ENCODE results near the gene STEEP1.
A peak's percentile ranks its signal among the peaks of the same experiment; 100 is the strongest.

Gene STEEP1

DNA sequence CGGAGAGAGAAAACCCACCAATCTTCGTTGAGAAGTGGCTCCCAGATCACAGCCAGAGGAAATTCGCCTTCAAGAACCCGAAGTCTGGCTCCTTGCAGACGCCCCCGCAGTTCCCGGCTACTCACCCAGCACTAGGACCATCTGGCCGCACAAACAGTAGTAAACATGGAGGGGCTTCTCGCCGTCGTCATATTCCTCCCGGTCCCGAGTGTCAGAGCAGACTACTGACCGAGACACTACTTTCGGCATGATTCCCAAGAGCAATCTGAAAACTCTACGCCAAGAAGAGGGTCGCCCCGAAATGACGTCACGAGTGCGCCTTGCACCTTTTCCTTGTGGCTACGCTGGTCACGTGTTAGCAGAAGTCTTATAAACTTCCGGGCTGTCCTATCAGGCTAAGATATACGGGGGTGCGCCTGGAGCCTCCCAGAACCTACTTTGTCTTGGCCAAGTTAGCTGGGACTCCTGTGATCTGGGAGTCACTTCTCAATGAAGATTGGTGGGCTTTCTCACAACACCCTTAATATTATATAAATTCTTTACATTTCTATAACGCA, at the start of gene STEEP1:
Gene STEEP1 (minus strand): TSS at position 303 of the 557 bp plus-strand sequence. CDS start 54 bp downstream, at position 249.
- peak; percentile 49 to 74 (median 66) for DNase-seq

DNA sequence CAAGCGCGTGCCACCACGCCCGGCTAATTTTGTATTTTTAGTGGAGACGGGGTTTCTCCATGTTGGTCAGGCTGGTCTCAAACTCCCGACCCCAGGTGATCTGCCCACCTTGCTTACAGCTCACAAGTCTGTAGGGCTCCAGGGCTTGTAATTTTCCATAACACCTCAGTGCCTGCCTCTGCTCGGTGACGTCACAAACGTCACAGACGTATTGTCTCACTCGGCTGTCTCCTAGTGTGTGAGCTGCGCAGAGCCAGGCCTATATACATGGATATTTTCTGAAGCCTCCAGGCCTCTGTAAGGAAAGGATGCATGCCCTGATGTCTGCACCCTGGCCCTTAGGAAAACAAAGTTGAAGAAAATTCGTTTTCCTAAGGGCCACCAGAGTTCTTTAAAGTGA, 49.6 kb upstream of the STEEP1 start:
- no peak for DNase-seq

DNA sequence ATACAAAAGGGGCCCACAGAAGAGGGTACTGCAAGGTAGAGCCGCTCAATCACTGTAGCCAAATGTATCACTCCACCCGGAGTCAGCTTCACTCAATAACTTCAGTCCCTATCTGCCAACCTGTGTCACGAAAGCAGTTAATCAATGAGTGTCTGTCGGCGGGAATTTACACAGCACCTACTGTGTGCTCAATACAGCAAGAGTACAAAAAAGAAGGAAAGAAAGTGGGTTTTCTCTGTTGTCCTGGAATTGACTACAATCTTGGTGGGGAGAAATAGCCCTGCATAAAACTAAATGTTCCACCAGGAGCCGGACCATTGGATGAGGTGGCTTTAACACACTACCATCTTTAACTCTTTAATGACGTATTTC, 41.8 kb upstream of the STEEP1 start:
- no peak for DNase-seq

DNA sequence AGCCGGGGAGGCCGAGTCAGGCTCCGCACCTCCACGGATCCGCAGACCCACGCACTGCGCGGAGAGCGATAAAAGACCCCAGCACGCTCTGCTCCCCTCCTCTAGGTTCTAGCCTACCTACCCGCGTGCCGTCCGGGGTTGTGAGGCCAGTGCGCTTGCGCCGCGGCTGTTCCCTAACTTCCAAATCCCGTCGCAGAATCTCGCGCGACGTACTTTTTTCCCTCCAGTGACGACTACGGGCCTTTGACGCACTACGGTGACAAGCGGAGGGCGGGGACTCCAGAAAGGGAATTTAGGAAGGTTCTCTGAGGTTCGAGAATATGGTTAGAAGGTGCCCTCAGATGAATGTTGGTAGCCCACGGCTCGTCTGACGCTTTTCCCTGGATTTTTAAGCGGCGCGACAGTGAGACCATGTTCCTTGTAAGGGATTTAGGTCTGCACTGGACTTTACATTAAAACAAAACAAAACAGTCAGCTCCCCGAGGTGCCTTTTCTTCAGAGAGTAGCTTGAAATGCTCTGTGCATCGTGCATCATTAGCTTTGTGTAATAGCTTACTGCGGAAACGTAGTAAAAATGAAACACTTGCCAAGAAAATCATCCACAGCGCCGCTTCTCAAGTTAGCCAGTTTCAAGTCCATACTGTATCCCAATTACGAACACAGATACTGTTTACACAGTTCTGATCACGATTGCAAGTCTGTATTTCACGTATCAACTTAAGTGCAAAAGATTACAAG, 41.2 kb upstream of the STEEP1 start, which contains the start of gene NKRF:
Gene NKRF (minus strand): TSS at position 145 of the 738 bp plus-strand sequence.
- DNase-seq, result peak; percentile 61 to 72 (median 71)

DNA sequence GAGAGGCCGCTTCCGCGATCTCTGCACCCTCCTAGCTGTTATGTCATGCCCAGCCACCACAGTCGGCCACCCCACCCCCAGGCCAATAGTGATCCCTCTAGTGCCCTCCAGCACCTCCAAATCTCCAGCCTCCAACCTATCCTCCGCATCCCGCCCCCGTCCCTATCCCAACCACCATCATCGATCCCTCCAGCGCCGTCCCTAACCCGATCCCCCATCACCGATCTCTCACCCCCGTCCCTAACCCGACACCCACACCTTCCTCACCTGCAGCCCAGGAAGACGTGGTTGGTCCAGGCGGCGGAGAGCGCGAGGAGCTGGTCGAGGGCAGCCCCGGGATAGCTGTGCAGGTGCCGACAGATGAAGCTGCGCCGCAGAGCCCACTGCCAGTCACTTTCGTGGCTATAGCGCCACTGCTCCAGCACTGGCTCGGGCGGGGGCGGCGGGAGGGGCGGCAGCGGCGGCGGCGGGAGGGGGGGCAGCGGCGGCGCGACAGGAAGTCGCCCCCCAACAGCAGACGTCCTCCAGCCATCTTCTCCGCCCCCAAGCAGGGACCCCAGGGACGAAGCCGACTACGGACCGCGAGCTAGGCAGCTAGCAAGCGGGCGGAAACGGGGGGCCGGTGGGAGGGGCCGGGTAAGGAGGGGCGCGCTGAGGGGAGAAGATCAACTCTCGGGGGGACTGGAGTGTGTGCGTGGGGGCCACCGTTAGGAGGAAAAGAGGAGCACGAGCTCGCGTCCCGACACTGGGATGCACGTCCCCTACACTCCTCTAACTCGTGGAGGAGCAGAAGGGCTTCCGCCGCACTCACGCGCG, 40.5 kb upstream of the STEEP1 start:
- peak; percentile 5 to 38 (median 21) for DNase-seq

DNA sequence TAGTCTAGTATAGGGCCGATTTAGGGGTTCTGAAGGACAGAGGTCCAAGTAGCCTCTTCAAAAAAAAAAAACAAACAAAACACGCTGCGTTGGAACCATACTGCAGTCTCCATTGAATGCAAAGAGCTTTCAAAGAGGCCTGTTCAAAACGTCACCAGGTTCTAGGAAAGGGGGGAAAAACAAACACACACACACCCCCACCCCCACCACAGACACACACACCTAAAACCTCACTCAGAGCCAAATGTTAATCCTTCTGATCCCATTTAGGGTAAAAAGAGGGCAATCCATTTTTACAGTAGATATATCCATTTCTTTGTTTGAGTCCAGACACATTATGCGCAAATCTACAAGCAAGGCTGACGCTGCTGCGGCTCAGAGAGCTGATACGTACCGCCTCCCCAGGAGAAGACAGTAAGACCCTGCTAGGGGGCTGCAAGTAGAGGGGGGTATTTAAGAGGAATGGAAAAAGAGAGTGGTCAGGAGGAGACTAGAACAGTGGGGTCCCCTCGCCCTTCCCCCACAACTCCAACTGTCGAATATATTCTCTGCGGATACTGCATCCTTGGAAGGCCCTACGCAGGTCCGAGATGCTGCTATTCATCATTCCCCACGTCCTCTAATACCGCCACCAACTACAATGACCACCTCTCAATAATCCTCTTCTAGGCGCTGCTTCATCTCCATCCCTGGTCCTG, 39.7 kb upstream of the STEEP1 start:
- no peak for DNase-seq

DNA sequence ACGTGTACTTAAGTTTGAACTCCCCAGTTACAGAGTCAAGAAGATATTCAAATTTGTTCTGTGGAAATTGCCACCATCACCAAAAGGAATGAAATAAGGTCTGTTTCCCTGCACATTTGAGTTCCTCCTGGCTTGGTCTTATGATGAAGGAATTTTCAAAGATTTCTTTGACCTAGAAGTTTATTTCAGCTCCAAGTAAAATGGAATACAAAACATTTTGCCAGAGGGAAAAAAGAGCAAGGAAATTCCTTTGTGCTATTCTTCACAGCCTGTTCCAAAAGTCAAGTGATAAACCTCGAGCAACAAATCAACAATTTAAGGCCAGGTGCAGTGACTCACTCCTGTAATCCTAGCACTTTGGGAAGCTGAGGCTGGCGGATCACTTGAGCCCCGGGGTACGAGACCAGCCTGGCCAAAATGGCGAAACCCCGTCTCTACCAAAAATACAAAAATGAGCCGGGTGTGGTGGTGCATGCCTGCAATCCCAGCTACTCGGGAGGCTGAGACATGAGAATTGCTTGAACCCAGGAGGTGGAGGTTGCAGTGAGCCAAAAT, 37.6 kb upstream of the STEEP1 start:
- no peak for DNase-seq

DNA sequence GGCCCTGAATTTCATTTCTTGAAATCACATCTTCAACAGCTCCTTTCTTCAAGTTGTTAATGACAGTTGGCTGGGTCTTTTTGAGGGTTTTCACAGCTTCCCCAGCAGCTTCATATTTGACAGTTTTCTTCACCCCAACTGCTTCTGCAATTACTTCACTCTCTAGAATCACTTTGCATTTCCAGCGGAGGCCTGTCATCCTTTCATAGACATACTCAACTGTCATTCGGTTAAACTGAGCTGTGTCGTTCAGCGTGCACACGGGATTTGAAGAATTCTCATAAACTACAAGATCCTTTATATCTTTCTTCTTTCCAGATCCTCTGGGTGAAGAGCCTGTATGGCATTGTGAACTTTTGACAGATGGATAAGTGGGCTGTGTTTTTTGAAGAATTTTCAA, 24.6 kb upstream of the STEEP1 start:
- no peak for DNase-seq

DNA sequence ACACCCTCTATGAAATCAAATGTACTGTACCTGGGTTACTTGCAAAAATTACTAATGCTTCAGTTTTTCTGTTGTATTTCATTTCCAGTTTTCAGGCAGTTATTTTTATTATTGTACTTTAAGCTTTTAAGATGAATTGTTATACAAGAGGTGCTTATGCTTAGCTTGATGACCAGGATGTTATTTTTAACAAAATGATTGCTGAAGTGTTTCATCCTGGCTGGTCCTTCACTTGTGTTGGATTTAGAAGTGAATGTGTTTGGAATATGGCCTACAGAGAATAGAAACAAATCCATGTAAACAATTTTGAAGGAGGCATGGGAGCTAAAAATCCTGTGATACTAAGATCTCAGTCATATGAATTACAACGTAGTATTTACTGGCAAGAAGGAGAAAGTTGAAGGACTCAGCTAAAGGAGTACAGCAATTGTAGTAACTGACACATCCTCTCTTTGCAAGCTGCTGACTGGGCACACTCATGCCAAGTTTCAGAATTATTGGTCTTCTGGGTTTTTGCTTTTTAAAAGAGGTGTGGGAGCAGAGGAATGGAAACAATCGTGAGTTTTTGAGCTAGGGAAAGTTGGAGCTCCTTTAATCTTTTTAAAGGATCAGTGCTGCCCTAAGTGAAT, 18.3 kb upstream of the STEEP1 start:
- no peak for DNase-seq

DNA sequence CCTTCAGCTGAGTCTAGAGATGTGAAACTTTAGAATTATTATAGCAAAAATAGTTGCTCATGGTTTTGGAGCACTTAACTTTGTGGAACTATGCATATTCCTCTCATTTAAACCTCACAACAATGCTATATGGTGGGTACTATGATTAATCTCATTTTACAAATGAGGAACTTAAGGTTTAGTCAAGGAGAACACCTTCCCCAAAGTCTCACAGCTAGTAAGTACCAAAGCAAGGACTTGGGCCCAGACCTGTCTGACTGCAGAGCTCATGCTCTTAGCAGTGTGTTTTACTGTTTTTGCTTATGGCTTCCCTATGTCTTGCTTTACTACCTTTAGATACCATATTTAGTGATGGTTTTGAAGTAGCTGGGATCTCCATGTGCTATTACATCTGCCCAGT, 14.2 kb upstream of the STEEP1 start:
- no peak for DNase-seq

DNA sequence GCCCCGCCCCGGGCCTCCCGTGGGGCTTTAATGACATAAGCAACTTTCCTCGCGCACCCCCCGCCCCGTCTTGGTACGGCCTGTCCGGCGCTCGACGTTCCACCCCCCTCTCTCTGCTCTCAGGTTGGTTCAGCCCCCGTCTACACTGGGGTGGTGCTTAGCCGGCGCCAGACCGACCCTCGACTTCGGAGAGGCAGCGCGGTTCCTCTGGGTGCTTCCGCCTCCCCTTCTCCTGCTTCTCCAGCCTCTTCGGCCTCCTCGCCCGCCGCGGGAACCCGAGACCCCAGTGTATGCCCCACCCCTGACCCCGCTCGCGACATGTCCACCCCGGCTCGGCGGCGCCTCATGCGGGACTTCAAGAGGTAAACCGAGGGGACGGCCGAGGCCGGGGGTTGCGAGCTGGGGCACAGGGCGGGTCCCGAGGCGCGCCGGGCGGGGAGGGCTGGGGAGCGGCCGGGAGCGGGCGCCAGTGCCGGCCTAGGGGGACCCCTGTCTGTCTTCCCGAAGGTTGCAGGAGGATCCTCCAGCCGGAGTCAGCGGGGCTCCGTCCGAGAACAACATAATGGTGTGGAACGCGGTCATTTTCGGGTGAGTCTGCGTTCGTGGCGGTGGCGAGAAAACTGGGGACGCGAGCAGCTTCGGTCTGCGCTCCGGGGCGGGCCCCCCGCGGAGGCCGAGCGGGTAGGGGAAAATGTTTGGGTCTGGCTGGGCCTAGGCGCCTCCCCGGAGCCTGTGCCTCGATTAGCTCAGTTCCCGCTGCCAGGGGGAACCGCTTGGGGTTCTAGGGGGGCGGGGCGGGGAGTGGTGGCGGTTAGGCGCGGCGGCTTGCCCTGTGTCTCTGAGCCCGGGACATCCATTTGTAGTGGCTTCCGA, 9.4 kb upstream of the STEEP1 start, which contains the start of gene UBE2A:
Gene UBE2A (plus strand): TSS at position 170 of the 873 bp plus-strand sequence. CDS start 149 bp downstream, at position 319.
- peak; percentile 73 to 76 (median 74) for DNase-seq

DNA sequence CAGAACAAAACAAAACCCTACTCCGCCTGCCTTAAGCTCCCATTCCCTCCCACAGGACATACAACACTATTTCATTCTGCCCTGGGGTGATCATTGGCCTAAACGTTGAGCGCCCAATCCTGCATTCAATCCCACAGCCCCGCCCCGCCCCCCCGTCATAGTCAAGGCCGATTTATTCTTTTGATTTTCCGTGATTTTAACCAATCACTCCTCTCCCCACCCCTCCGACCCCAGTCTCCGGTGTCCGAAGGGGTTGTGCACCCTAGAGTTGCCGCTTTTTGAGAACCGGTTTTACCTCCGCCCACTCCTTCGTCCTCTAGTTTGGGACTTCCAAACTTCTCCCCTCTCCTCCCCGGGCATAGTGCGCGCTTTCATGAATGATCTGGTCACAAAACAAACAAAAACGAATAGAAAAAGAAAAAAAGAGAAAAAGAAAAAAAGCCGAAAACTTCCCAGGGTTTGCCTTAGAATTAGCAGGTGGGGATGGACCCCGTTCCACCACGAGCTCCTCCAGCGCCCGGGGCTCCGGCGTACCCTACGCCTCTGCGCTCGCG, 8.7 kb upstream of the STEEP1 start:
- peak in 1 of 4 experiments; percentile 1 for DNase-seq

DNA sequence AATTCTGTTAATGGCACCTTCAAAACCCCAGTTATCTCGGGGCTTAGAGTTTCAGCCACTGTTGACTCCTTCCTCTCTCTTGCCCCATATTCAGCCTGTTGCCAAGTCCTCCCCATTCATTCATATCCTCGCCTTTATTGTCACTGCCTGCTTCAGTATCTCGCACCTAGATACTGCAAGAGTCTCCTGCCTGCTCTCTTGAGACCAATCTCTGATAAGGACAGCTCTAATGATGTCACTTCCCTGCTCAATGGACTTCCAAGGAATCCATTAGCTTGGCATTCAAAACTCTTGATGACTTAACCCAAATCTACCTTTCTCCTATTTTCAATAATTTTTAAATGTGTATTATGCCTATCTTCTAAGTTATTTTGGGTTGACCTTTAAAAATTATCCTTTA, 8.0 kb upstream of the STEEP1 start:
- DNase-seq, result no peak

DNA sequence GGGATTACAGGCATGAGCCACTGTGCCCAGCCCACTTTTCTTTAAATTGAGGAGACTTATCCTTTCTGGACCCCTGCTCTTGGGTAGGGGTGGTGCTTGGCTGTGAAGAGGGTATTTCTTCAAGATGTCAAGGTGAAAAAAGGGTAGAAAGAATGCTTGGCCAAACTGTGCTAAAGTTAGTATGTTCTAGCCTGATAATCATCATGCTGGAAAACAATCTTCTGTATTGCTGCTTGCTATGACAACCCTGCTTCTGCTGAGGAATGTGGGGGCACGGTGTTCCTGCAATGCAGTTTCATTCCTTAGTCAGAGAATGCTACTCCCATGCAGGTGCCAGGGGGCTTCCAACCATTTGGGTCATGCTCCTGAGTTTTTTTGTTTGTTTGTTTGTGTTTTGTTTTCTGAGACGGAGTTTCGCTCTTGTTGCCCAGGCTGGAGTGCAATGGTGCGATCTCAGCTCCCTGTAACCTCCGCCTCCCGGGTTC, 5.2 kb upstream of the STEEP1 start:
- DNase-seq, result no peak

DNA sequence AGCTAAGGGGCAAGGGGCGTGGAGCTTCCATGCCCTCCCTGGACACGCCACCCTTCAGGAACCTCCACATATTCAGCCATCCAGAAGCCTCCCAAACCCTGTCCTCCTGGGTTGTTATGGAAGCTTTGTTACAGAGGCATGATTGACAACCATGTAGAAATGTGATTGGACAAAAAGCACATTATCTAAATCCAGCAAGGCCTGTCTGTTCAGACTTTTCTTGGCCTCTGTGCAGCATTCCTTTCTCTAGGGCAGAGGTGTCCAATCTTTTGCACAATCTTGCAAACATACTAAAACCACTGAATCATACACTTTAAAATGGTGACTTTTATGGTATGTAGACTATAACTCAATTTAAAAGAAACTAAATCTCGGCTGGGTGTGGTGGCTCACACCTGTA, 12.7 kb downstream of the STEEP1 start:
- no peak for DNase-seq

DNA sequence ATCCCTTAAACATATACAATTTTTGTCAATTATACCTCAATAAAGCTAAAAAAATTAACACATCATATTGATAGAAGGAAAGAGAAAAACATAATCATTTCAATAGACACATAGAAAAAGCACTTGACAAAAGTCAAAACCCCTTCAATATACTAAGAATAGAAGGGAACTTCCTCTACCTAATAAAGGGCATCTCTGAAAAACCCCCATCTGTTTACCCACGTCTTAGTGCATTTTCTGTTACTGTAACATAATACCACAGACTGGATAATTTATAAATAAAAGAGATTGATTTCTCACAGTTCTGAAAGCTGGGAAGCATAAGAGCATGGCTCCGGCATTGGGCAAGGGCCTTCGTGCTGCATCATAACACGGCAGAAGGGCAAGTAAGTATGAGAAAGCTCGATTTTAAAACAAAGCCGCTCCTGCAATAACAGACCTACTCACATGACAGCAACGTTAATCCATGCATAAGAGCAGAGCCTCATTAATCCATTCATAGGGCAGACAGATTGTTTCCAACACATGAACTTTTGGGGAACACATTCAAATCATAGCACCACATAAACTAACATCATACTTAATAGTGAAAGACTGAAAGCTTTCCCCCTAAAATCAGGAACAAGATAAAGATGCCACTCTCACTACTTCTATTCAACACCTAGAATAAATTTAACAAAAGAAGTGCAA, 15.7 kb downstream of the STEEP1 start:
- DNase-seq, result no peak

DNA sequence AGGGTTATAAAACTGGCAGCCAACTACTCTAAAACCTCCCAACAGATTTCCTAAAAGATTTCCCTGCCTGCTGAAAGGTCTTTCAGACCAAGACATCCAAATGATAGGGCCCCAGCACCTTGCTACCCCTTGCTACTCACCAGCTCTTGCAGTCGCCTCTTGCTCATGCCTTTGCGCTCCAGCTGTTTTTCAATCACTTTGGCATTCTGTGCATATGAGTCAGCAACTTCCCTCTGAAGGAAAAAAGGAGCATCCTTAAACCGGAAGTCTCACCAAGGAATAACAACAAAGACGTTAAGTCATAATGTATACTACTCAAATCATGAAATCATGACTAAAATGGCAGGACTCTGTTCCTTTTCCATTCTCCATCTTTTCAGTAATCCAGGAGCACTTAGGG, 24.0 kb downstream of the STEEP1 start:
- DNase-seq, result no peak

DNA sequence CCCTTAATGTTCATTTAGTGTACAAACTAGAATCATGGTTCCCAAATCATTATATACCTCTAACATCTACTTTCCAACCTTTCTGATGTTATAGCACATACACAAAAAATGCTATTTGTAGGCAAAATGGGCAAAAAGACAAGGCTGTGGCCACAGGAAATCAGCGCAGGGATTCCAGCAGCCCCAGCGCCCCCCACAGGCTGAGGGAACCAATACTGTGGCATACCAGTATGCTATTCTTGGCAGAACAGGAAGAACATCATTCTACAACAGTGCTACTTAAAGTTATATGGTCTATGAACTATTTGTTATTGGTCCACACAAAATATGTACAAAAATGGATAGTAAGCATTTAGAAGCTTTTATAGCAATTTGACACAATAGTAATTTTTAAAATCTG, 25.3 kb downstream of the STEEP1 start:
- DNase-seq, result no peak

DNA sequence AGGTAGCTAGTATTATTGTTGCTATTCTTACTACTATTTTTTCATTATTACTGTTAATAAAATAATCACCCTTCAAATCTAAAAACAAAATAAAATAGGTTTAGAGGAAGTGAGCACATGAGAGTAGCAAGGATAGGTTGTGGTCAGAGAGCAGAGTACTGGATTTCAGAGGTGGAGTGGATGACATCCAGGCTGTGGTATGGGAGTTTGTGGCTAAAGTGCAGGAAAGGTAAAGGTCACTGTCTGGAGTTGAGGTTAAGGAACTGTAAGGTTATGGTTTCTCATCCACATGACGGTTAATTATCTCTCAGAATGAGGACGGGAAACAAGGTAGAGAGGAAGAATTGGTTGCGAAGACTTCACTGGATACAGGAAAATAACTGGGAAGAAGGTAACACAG, 27.7 kb downstream of the STEEP1 start:
- no peak for DNase-seq

All from activated CD4-positive, CD25-positive, alpha-beta regulatory T cell (primary cell).